ENCODE measurements around the gene FAM81A.
A peak's percentile ranks its signal among the peaks of the same experiment; 100 is the strongest.

Gene FAM81A

GRCh38 chr15:59561547-59561946, 123.6 kb downstream of the FAM81A start:
- Histone ChIP-seq H3K4me3 (ENCODE audit: insufficient read depth in 1 of 2, low read depth in 1 of 2, low read length in 2 of 2) (no peak overlapping the region), H2AFZ (ENCODE audit: low read depth, low read length) (peak overlapping the region; percentile 23), H4K91ac (ENCODE audit: low read length) (no peak overlapping the region), H2AK5ac (ENCODE audit: low read length, severe bottlenecking) (no peak overlapping the region), H3K9me3 (ENCODE audit: control insufficient read depth, low read length) (peaks cover 17% of the 10 kb centered on the region), H4K8ac (ENCODE audit: low read length) (no peak overlapping the region), H3K27me3 (ENCODE audit: control insufficient read depth in 1 of 2, insufficient read depth in 1 of 2, low read length in 2 of 2) (no peaks in the 10 kb centered on the region), H3K23ac (ENCODE audit: low read length in 2 of 2) (no peak overlapping the region), H2BK120ac (ENCODE audit: low read depth, low read length) (no peak overlapping the region), H3K79me1 (replicated peaks; ENCODE audit: low read length, poor library complexity, severe bottlenecking) (no peaks in the 10 kb centered on the region), H3K27ac (ENCODE audit: low read length, poor library complexity, severe bottlenecking) (no peak overlapping the region), H2BK12ac (ENCODE audit: low read length in 2 of 2) (no peak overlapping the region), H2BK15ac (ENCODE audit: low read depth, poor library complexity, severe bottlenecking) (no peak overlapping the region), H3K14ac (ENCODE audit: low read length in 2 of 2) (no peak overlapping the region), H3K9ac (ENCODE audit: low read length) (no peak overlapping the region), H3K36me3 (ENCODE audit: control insufficient read depth in 1 of 2, insufficient read depth in 2 of 2, low read depth in 1 of 2, low read length in 2 of 2) (no peaks in the 10 kb centered on the region), H3K4ac (ENCODE audit: low read depth in 1 of 2, low read length in 2 of 2) (no peak overlapping the region), H3K4me2 (ENCODE audit: low read length, poor library complexity, severe bottlenecking) (no peak overlapping the region), H2BK5ac (ENCODE audit: low read depth, low read length, poor library complexity, severe bottlenecking) (no peak overlapping the region), H3K4me1 (ENCODE audit: control insufficient read depth, insufficient read depth, low read depth, low read length) (no peaks in the 10 kb centered on the region), H3K18ac (ENCODE audit: low read depth in 1 of 2, low read length in 2 of 2) (no peak overlapping the region)
- 90% methylated on average over 3 of the region's 4 CpGs for WGBS
- DNase-seq, result no peak

GRCh38 chr15:59562448-59563186, 124.6 kb downstream of the FAM81A start:
- DNase-seq, result no peak
- no peak overlapping the region for H3K23ac ChIP-seq (ENCODE audit: low read length in 2 of 2)
- no peak overlapping the region for H3K4me3 ChIP-seq (ENCODE audit: insufficient read depth in 1 of 2, low read depth in 1 of 2, low read length in 2 of 2)
- H3K9me3 ChIP-seq (ENCODE audit: control insufficient read depth, low read length), result peaks cover 19% of the 10 kb centered on the region
- H2BK120ac ChIP-seq (ENCODE audit: low read depth, low read length), result no peak overlapping the region
- H3K4me2 ChIP-seq (ENCODE audit: low read length, poor library complexity, severe bottlenecking), result no peak overlapping the region
- no peak overlapping the region for H3K9ac ChIP-seq (ENCODE audit: low read length)
- no peaks in the 10 kb centered on the region for H3K36me3 ChIP-seq (ENCODE audit: control insufficient read depth in 1 of 2, insufficient read depth in 2 of 2, low read depth in 1 of 2, low read length in 2 of 2)
- no CpG with 5 or more reads among the region's 2 CpGs for WGBS
- no peak overlapping the region for H2BK5ac ChIP-seq (ENCODE audit: low read depth, low read length, poor library complexity, severe bottlenecking)
- H3K18ac ChIP-seq (ENCODE audit: low read depth in 1 of 2, low read length in 2 of 2), result no peak overlapping the region
- no peaks in the 10 kb centered on the region for H3K27me3 ChIP-seq (ENCODE audit: control insufficient read depth in 1 of 2, insufficient read depth in 1 of 2, low read length in 2 of 2)
- no peak overlapping the region for H2AK5ac ChIP-seq (ENCODE audit: low read length, severe bottlenecking)
- no peak overlapping the region for H2BK12ac ChIP-seq (ENCODE audit: low read length in 2 of 2)
- H3K14ac ChIP-seq (ENCODE audit: low read length in 2 of 2), result no peak overlapping the region
- no peaks in the 10 kb centered on the region for H3K79me1 ChIP-seq (replicated peaks; ENCODE audit: low read length, poor library complexity, severe bottlenecking)
- no peak overlapping the region for H3K27ac ChIP-seq (ENCODE audit: low read length, poor library complexity, severe bottlenecking)
- H4K91ac ChIP-seq (ENCODE audit: low read length), result no peak overlapping the region
- H2BK15ac ChIP-seq (ENCODE audit: low read depth, poor library complexity, severe bottlenecking), result no peak overlapping the region
- no peak overlapping the region for H2AFZ ChIP-seq (ENCODE audit: low read depth, low read length)
- no peaks in the 10 kb centered on the region for H3K4me1 ChIP-seq (ENCODE audit: control insufficient read depth, insufficient read depth, low read depth, low read length)
- no peak overlapping the region for H3K4ac ChIP-seq (ENCODE audit: low read depth in 1 of 2, low read length in 2 of 2)
- no peak overlapping the region for H4K8ac ChIP-seq (ENCODE audit: low read length)

DNA sequence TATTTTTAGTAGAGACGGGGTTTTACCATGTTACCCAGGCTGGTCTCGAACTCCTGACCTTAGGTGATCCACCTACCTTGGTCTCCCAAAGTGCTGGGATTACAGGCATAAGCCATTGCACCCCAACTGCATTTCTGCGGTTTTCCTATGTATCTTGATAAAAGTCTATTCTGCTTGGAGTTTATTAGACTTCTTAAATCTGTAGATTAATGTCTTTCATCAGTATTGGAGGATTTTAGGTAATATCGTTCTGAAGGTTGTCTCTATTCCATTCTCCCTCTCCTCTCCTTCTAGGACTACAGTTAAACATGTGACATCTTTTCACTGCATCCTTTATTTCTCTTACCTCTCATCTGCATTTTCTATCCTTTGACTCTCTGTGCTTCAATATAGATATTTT, 127.3 kb downstream of the FAM81A start:
- H3K23ac ChIP-seq (ENCODE audit: low read length in 2 of 2), result no peak overlapping the region
- H3K36me3 ChIP-seq (ENCODE audit: control insufficient read depth in 1 of 2, insufficient read depth in 2 of 2, low read depth in 1 of 2, low read length in 2 of 2), result no peaks in the 10 kb centered on the region
- H3K79me1 ChIP-seq (replicated peaks; ENCODE audit: low read length, poor library complexity, severe bottlenecking), result no peaks in the 10 kb centered on the region
- no peak overlapping the region for H3K14ac ChIP-seq (ENCODE audit: low read length in 2 of 2)
- H3K18ac ChIP-seq (ENCODE audit: low read depth in 1 of 2, low read length in 2 of 2), result no peak overlapping the region
- no peak overlapping the region for H3K27ac ChIP-seq (ENCODE audit: low read length, poor library complexity, severe bottlenecking)
- H2BK5ac ChIP-seq (ENCODE audit: low read depth, low read length, poor library complexity, severe bottlenecking), result no peak overlapping the region
- no peak overlapping the region for H3K4me2 ChIP-seq (ENCODE audit: low read length, poor library complexity, severe bottlenecking)
- no peaks in the 10 kb centered on the region for H3K27me3 ChIP-seq (ENCODE audit: control insufficient read depth in 1 of 2, insufficient read depth in 1 of 2, low read length in 2 of 2)
- no peak for DNase-seq
- no peak overlapping the region for H3K4ac ChIP-seq (ENCODE audit: low read depth in 1 of 2, low read length in 2 of 2)
- no peak overlapping the region for H2BK120ac ChIP-seq (ENCODE audit: low read depth, low read length)
- H2AK5ac ChIP-seq (ENCODE audit: low read length, severe bottlenecking), result no peak overlapping the region
- no peak overlapping the region for H2AFZ ChIP-seq (ENCODE audit: low read depth, low read length)
- peaks cover 19% of the 10 kb centered on the region for H3K9me3 ChIP-seq (ENCODE audit: control insufficient read depth, low read length)
- H3K4me1 ChIP-seq (ENCODE audit: control insufficient read depth, insufficient read depth, low read depth, low read length), result no peaks in the 10 kb centered on the region
- no peak overlapping the region for H4K91ac ChIP-seq (ENCODE audit: low read length)
- no peak overlapping the region for H4K8ac ChIP-seq (ENCODE audit: low read length)
- H2BK12ac ChIP-seq (ENCODE audit: low read length in 2 of 2), result no peak overlapping the region
- H2BK15ac ChIP-seq (ENCODE audit: low read depth, poor library complexity, severe bottlenecking), result no peak overlapping the region
- no peak overlapping the region for H3K9ac ChIP-seq (ENCODE audit: low read length)
- no peak overlapping the region for H3K4me3 ChIP-seq (ENCODE audit: insufficient read depth in 1 of 2, low read depth in 1 of 2, low read length in 2 of 2)
- WGBS, result 50% methylated on average over 2 of the region's 4 CpGs

GRCh38 chr15:59567324-59567723, 129.3 kb downstream of the FAM81A start:
- H3K4ac ChIP-seq (ENCODE audit: low read depth in 1 of 2, low read length in 2 of 2), result no peak overlapping the region
- no peaks in the 10 kb centered on the region for H3K27me3 ChIP-seq (ENCODE audit: control insufficient read depth in 1 of 2, insufficient read depth in 1 of 2, low read length in 2 of 2)
- H3K4me3 ChIP-seq (ENCODE audit: insufficient read depth in 1 of 2, low read depth in 1 of 2, low read length in 2 of 2), result no peak overlapping the region
- H3K36me3 ChIP-seq (ENCODE audit: control insufficient read depth in 1 of 2, insufficient read depth in 2 of 2, low read depth in 1 of 2, low read length in 2 of 2), result no peaks in the 10 kb centered on the region
- no peak overlapping the region for H4K8ac ChIP-seq (ENCODE audit: low read length)
- no peak overlapping the region for H3K14ac ChIP-seq (ENCODE audit: low read length in 2 of 2)
- no peak overlapping the region for H2BK5ac ChIP-seq (ENCODE audit: low read depth, low read length, poor library complexity, severe bottlenecking)
- no peak overlapping the region for H3K9ac ChIP-seq (ENCODE audit: low read length)
- no peaks in the 10 kb centered on the region for H3K4me1 ChIP-seq (ENCODE audit: control insufficient read depth, insufficient read depth, low read depth, low read length)
- H3K18ac ChIP-seq (ENCODE audit: low read depth in 1 of 2, low read length in 2 of 2), result no peak overlapping the region
- DNase-seq, result no peak
- no peaks in the 10 kb centered on the region for H3K79me1 ChIP-seq (replicated peaks; ENCODE audit: low read length, poor library complexity, severe bottlenecking)
- H3K27ac ChIP-seq (ENCODE audit: low read length, poor library complexity, severe bottlenecking), result no peak overlapping the region
- no CpG with 5 or more reads among the region's 1 CpG for WGBS
- no peak overlapping the region for H3K4me2 ChIP-seq (ENCODE audit: low read length, poor library complexity, severe bottlenecking)
- H3K9me3 ChIP-seq (ENCODE audit: control insufficient read depth, low read length), result peaks cover 19% of the 10 kb centered on the region
- no peak overlapping the region for H2AFZ ChIP-seq (ENCODE audit: low read depth, low read length)
- no peak overlapping the region for H2BK12ac ChIP-seq (ENCODE audit: low read length in 2 of 2)
- no peak overlapping the region for H2BK15ac ChIP-seq (ENCODE audit: low read depth, poor library complexity, severe bottlenecking)
- H2BK120ac ChIP-seq (ENCODE audit: low read depth, low read length), result no peak overlapping the region
- no peak overlapping the region for H4K91ac ChIP-seq (ENCODE audit: low read length)
- H3K23ac ChIP-seq (ENCODE audit: low read length in 2 of 2), result no peak overlapping the region
- no peak overlapping the region for H2AK5ac ChIP-seq (ENCODE audit: low read length, severe bottlenecking)

All from mesenchymal stem cell (in vitro differentiated cells and primary cell).